UCSD-AML1 (cell line): ENCODE data around the gene PLAAT5.
"Not testable (repeated sequence)": the region's sequence is repeated elsewhere in the genome, so short reads cannot be mapped to it uniquely, and the experiment has no call there.

ENCODE experiments used
- DNase-seq: peaks from one replicate; lab custom pipeline; 2025; ENCODE audit not compliant: unreplicated experiment; lab: John Stamatoyannopoulos, UW

Gene PLAAT5, protein sequence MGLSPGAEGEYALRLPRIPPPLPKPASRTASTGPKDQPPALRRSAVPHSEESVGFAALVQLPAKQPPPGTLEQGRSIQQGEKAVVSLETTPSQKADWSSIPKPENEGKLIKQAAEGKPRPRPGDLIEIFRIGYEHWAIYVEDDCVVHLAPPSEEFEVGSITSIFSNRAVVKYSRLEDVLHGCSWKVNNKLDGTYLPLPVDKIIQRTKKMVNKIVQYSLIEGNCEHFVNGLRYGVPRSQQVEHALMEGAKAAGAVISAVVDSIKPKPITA

DNA sequence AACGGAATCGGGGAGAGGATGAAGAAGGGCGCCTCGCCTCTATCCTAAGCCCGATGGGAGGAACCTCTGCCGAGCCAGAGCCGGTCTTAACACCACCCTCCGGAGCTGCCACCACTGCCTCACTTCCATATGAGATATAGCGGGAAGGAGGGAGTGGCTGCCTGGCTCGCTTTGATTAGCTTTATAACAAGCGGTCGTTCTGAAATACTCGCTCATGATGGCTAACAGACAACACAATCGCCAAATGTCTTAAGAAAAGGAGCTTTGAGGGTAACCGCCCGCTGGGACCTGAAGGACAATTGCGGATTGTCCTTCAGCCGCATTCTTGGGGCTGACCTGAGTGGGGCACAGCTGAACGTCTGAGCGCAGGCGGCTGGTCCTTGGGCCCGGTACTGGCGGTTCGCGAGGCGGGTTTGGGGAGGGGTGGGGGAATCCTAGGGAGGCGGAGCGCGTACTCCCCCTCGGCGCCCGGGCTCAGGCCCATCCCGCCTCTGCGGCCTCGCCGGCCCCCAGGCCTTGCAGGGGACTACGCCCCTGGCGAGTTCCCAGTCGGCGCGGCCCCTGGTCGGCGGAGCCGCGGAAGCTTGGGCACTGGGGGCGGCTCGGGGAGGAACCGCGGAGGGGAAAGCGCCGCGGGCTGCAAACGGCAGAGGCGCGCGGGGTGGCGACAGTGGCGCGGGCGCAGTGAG, at the start of gene PLAAT5:
TSS of gene PLAAT5 (minus strand) at position 617 of the 689 bp plus-strand sequence. CDS start at position 484, 133 bp downstream.
- DNase-seq: no peak

DNA sequence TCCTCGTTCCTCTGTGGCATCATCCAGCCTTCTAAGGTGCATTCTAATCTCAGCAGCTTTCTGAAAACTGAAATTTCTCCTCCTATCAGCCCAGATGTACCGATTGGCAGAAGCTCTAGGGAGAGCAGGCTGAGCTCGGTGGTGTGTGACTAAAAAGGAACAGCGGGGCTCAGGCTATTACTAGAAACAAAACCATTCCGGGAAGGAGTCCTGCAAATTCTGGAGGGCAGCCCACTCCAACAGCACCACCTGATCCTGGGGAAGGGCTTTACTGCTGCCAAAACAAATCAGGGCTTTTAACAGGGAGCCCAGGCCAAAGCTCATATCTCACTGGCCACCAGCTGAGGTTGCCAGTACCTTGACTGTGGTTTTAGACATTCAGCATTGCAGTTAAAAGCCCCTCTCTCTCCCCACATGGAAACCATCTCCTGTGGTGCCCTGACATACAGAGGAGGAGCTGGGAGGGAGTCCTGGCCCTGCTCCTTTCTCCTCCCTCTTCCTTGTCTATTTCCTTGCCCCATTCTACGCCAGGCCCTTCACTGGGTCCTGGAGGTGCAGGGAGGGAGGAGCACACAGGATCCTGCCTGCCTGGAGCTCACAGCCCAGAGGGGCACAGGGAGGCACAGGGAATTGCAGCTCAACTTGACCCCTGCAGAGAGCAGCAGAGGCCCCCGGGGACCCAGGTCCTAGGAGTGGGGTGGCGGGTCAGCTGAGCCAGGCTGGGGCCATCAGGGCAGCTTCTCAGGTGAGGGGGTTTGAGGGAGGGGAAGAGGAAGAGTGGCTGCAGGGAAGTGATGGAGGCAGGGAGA, 46.5 kb upstream of the PLAAT5 start:
- DNase-seq: no peak

DNA sequence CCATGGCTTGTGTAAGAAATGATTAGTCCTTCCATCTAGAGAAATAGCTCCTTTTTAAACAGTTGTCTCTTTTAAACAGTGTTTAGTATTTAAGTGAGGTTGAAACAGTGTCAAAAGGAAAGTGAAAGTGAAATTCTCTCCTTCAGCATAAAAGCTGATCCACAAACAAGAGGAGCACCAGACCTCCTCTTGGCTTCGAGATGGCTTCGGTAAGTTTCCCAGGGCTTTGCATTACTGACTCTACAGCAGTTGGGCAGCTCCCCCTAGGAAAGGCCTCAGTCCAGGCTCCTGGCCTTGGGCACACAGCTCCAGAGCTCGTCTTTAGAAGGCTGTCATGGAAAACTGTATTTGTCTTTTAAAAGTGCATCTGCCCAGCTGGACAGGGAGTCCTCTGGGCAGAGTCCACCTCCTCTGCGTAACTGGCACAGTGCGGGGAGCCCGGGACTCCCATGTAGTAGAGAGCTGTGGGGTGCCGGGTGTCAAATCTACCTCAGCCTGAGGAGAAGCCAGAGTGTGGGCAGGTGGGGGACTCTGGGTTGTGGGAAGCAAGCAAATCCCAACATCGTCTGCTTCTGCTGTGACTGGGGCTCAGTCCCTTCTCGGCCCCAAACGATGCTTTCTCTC, 45.8 kb upstream of the PLAAT5 start, which contains the start of gene PLAAT4:
TSS of gene PLAAT4 (plus strand) at position 140 of the 624 bp plus-strand sequence. CDS start at position 201, 61 bp downstream.
- no peak for DNase-seq

DNA sequence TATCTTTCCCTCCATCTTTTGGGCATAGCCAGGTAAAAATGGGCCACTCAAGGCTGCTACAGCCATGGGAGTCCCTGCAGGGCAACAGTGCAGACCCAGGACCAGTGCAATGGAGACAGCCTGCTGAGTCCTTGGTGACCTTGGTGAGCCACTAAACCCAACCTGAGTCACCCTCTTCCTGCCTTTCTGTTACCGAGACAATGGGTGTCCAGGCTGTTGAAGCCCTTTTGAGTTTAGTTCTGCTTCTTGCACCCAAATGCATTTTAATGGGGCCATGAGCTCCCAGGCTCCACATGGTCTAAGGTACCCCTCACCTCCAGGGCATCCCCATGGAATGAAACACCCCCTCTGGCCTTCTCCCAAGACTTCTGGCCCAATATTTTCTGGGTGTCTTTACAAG, 44.8 kb upstream of the PLAAT5 start:
- no peak for DNase-seq

DNA sequence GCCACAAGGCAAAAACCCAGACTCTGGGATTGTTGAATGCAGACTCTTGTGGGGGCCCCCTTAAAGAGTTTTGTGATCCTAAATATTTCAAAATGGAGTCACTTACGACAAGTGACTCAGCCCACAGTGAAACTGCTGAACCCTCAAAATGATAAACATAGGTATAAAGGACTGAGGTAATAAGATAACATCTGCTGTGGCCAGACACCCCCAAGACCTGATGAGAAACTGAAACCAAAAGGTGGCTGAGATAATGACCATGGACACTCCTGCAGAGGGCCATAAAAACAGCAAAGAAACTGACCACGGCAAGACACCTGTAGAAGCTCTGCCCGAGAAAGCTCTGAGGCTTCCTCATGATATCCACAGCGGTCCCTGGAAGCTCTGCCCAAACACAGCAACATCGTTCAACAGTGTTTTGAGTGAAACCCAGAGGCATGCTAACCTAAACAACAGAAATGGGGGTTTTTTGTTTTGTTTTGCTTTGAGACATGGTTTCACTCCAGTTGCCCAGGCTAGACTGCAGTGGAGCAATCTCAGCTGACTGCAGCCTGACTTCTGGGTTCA, 44.0 kb upstream of the PLAAT5 start:
- no peak for DNase-seq

DNA sequence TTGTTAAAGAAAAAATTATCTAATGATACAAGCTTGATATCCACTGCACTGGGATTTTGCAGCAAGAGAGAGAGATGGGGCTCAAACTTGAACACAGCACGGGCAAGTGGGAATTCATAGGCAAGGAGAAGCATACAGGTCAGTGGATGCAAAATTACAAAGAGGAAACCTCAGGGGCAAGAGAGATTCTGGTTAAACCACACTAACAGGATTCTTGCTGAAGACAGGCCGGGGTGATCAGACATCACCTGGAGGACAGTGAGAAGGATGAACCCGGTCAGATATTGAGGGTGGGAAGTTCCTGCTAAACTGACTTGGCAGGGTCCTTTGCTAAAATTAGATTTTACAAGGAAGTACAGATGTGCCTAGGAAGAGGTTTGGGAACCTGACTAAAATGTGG, 43.1 kb upstream of the PLAAT5 start:
- DNase-seq: no peak

DNA sequence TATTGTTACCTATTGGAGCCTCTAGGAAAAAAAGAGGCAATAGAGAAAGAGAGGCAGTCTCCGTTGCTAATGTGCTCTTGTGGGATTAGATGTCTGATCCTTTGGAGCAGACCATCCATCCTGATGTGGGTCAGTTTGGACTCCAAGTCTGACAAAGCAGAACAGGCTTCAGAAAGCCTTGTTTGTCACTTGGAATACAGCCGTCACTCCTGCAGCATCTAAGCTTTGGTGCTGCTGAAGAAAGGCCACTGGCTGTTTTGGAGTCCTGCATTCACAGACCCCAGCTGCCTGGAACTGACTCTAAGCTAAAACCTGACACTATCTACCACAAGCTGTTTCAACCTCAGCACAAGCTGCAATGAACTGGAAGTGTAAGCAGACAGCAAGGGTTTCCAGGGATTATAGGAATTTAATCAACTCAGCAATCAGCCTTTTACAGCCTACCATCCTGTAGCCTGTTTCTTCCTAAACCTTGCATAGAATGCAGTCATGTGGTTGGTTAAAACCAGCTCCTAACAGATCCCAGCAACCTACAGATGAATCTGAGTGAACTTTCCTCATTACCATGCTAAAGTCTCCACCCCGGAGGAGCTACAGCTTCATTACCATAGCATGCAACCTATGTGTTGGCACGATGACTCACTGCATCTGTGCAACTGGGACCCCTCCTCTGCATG, 42.0 kb upstream of the PLAAT5 start:
- DNase-seq: no peak

DNA sequence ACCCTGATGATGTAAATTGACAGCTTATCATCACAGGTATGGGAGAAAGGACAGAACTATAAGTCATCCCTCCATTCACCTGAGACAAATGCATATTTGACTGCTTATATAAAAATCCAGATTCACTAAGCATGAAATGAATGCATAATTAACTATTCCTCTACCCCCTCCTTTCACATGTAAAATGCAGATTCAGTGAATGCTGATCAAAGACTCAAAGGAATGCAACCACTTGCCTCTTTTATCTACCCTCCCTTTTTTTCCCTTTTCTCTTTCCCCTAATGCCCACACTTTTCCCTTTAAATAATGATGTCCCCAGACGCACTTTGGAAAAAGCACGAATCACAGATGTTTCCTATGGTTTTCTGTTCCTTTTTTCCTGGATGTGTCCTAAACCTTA, 41.1 kb upstream of the PLAAT5 start:
- DNase-seq: no peak

DNA sequence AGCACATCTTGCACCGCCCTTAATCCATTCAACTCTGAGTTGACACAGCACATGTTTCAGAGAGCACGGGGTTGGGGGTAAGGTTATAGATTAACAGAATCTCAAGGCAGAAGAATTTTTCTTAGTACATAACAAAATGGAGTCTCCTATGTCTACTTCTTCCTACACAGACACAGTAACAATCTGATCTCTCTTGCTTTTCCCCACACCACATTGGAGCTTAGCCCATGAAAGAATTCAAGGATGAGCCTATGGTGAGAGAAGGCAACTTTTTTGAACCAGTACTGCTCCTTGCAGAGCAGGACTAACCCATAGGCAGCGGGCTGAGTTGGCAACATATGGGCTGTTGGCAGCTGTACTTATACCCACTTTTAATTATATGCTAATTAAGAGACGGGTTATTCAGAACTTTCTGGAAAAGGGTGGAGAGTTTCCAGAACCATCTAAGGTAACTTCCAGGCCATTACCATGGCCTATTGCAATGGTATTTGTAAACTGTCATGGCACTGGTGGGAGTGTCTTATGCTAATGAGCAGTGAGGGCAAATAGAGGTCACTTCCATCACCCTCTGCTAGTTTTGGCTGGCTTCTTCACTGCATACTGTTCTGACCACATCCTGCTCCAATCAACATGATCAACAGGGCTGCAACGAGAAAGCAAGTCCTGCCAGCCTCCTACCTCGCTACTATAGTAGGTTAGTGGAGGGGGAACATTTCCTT, 40.3 kb upstream of the PLAAT5 start:
- not testable (repeated sequence) for DNase-seq

DNA sequence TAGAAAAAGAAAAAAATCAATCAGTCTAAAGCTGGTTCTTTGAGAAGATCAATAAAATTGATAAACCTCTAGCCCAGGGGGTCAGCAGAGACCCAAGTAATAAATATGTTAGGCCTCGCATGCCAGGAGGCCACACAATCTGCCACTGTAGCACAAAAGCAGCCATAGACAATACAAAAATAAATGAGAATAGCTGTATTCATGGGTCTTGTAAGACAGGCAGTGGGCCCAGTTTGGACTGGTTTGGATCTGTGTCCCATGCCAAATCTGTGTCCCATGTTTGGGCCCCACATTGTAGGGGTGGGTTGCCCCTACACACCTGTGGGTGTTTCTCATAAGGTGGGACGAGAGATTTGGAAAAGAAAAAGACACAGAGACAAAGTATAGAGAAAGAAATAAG, 39.1 kb upstream of the PLAAT5 start:
- DNase-seq: no peak

DNA sequence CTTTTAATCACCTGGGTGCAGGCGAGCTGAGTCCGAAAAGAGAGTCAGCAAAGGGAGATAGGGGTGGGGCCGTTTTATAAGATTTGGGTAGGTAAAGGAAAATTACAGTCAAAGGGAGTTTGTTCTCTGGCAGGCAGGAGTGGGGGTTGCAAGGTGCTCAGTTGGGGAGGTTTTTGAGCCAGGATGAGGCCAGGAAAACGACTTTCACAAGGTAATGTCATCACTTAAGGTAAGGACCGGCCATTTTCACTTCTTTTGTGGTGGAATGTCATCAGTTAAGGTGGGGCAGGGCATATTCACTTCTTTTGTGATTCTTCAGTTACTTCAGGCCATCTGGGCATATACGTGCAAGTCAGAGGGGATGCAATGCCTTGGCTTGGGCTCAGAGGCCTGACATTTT, 38.4 kb upstream of the PLAAT5 start:
- not testable (repeated sequence) for DNase-seq

DNA sequence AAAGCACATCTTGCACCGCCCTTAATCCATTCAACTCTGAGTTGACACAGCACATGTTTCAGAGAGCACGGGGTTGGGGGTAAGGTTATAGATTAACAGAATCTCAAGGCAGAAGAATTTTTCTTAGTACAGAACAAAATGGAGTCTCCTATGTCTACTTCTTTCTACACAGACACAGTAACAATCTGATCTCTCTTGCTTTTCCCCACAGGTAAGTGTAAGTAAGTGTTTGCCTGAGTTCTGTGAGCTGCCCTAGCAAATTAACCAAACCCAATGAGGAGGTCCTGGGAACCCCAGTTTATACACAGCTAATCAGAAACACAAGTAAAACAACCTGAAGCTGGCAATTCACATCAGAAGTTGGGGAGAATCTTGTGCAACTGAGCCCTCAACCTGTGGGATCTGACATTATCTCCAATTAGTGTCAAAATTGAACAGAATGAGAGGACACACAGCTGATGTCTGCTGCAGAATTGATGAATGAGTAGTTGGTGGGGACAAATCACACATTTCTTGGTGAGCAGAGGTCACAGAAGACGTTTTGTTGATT, 37.8 kb upstream of the PLAAT5 start:
- not testable (repeated sequence) for DNase-seq

DNA sequence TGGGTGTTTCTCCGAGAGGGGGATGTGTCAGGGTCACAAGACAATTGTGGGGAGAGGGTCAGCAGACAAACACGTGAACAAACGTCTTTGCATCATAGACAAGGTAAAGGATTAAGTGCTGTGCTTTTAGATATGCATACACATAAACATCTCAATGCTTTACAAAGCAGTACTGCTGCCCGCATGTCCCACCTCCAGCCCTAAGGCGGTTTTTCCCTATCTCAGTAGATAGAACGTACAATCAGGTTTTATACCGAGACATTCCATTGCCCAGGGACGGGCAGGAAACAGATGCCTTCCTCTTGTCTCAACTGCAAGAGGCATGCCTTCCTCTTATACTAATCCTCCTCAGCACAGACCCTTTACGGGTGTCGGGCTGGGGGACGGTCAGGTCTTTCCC, 37.2 kb upstream of the PLAAT5 start:
- DNase-seq: not testable (repeated sequence)

DNA sequence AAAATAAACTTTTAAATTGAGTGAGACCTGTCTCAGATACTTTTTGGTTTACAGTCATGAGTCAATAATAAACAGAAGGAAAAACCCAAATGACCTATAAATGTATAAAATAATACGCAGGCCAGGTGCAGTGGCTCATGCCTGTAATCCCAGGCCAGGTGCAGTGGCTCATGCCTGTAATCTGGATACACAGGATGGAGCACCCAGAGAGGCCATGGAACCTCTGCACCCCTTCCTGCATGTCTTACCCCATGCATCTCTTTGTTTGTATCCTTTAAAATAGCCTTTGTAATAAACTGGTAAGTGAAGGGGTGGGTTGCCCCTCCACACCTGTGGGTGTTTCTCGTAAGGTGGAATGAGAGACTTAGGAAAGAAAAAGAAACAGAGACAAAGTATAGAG, 36.7 kb upstream of the PLAAT5 start:
- no peak for DNase-seq

DNA sequence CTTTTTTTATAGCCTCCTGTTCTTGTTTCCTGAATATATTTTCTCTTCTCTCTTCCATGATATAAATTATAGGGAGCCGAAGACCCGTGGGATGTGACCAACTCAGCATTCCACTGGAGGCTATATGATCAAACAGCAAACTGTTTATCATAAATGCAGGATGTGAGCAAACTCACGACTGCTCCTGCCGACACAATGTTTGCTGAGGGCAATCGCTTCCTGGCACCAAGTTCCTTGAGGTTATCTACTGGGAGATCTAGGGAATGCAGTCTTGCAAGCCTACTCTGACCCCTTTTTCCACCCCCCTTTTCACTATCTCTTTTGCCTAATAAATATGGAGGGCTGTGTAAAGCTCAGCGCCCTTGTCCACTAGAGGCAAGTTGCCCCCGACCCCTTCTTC, 32.2 kb upstream of the PLAAT5 start:
- DNase-seq: no peak

DNA sequence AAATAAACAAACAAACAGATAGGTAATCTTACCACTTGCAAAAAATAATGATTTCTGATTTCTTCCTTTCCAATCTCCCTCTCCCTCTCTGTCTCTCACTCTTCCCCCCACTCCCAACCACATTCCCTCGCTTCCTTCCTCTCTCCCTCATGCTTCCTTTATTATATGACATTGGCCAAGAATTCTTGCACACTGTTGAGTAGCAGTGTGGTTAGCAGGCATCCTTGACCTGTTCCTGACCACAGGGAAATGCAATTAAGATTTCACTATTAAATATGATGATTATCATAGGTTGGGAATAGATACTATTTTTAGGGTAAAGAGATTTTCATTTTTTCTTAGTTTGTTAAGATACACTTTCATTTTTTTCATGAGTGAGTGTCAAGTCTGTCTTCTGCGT, 30.9 kb upstream of the PLAAT5 start:
- DNase-seq: no peak

DNA sequence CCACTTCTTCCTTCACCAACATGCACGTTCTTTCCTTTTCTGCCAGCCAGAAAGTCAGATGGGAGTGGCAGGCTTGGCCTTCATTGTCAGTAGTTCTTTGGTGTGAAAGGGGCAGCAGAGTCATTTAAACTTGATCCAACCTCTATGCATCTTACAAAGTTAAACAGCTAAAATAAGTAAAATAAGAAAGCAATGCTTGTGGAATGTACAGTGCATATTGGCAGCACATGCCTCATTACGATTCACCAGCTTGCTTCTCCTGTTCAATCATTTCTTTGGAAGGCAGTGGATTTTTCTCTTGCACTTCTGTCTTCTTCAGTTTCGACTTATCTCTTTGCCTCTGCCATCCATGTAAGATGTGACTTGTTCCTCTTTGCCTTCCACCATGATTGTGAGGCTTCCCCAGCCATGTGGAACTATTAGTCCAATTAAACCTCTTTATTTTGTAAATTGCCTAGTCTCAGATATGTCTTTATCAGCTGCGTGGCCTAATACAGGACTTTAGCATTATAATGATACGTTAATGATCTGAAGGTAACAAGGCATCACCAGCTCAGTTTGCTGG, 29.7 kb upstream of the PLAAT5 start:
- DNase-seq: no peak

DNA sequence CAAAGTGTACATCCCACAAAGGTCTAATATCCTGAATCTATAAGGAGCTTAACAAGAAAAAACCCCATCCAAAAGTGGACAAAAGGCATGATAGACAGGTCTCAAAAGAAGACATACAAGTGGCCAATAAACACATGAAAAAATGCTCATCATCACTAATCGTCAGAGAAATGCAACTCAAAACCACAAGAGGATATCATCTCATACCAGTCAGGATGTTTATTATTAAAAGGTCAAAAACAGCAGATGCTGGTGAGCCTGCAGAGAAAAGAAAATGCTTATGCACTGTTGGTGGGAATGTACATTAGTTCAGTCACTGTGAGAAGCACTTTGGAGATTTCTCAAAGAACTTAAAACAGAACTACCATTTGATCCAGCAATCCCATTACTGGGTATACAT, 27.6 kb upstream of the PLAAT5 start:
- DNase-seq: no peak

DNA sequence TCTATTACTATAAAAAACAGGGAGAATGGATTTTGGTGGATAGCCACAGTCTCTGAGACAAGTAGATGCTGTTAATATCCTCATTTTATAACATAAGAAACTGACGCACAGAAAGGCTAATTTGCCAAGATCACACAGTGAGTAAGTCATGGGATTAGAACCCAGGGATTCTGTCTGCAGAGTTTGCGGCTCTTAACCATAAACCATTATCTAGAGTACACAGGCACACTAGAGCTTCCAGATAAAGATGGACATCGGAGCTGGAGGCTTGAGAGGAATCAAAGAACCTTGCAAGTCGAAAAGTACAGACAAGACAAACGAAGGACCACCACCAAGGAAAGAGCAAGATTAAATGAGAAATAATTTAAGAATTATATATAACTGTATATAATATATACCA, 26.2 kb upstream of the PLAAT5 start:
- no peak for DNase-seq
